ENCODE data around the gene CAPNS2. TPM values are rescaled to one million over a fixed set of nuclear protein-coding genes. Genes with fewer than 3 reads are reported as not detected.

CAPNS2 gene
- total and polyA plus RNA-seq, 11 donors = 0.72 TPM; not detected in 10

DNA sequence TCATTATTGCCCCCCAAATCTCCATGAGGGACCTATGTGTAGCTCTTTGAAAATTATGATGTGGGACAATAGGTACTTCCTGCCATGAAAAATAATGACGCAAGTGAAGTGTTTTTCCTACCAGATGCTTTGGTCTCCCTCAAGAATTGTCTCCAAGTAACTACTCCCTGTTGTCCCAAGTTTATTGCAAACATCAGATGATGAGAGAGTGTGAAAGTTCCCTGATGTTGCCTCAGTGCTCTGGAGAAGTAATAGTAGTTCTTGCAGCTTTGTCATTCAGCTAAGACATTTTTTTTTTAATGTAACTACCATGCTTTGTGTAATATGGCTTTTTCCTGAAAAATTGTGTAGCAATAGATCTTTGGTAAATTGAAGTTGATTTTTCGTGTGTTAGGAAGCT lies 37.5 kb upstream of the CAPNS2 start:
- Histone ChIP-seq H3K27me3 (no peaks in the 10 kb centered on the region), H3K27ac (peak overlapping the region in 2 of 12 donors; percentile 9 to 41), H3K4me1 (peaks cover 0 to 11% (median 0%) of the 10 kb centered on the region in 12 donors), H3K36me3 (peaks cover 0 to 39% (median 15%) of the 10 kb centered on the region in 9 donors), H3K9me3 (no peaks in the 10 kb centered on the region), H3K4me3 (no peak overlapping the region)
- intact Hi-C loops (cut with DNase I) = no loop called here
- DNase-seq = no peak
- WGBS, 4 donors = 52 to 61% (median 59%) methylated on average over 2 of the region's 2 CpGs
- ATAC-seq = peak in 3 of 4 donors; percentile 48 to 83 (median 70)
- TF ChIP-seq, protein P1, sequence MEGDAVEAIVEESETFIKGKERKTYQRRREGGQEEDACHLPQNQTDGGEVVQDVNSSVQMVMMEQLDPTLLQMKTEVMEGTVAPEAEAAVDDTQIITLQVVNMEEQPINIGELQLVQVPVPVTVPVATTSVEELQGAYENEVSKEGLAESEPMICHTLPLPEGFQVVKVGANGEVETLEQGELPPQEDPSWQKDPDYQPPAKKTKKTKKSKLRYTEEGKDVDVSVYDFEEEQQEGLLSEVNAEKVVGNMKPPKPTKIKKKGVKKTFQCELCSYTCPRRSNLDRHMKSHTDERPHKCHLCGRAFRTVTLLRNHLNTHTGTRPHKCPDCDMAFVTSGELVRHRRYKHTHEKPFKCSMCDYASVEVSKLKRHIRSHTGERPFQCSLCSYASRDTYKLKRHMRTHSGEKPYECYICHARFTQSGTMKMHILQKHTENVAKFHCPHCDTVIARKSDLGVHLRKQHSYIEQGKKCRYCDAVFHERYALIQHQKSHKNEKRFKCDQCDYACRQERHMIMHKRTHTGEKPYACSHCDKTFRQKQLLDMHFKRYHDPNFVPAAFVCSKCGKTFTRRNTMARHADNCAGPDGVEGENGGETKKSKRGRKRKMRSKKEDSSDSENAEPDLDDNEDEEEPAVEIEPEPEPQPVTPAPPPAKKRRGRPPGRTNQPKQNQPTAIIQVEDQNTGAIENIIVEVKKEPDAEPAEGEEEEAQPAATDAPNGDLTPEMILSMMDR (IDR thresholded peaks at IDR 0.05) = no peak
- no peak for TF ChIP-seq POLR2A (IDR thresholded peaks at IDR 0.05)

- ATAC-seq (no peak), DNase-seq (no peak)
- Histone ChIP-seq H3K4me3 (no peak overlapping the region), H3K27me3 (no peaks in the 10 kb centered on the region), H3K9me3 (no peaks in the 10 kb centered on the region), H3K4me1 (peaks cover 0 to 11% (median 0%) of the 10 kb centered on the region in 12 donors), H3K27ac (no peak overlapping the region), H3K36me3 (peaks cover 0 to 39% (median 15%) of the 10 kb centered on the region in 9 donors)
- 87 to 98% (median 97%) methylated on average over 1 of the region's 1 CpG for WGBS, 4 donors
- intact Hi-C loops (cut with DNase I) = no loop called here
- TF ChIP-seq POLR2A (IDR thresholded peaks at IDR 0.05) = no peak
- TF ChIP-seq, protein P1 (IDR thresholded peaks at IDR 0.05) = no peak
Measured at GRCh38 chr16:55530316-55530856, 36.1 kb upstream of the CAPNS2 start.

DNA sequence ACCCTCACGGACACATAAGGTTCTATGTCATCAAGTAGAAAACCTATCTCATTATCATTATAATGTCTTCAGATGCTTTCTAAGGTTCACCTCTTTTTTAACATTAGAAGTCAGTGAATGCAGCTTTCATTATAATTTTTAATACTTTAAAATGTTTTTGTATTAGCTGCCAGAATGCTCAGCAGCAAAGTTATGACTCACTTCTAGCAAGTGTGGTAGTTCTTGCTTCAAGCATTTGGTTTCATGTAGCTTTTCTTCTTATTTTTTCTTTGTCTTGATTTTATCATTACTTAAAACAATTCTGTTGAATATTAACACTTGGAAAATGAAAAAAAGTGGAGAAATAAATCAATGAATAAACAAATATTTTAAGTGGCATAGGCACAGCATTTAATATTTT lies 34.3 kb upstream of the CAPNS2 start:
- Histone ChIP-seq H3K36me3 (peaks cover 0 to 39% (median 15%) of the 10 kb centered on the region in 9 donors), H3K9me3 (no peaks in the 10 kb centered on the region), H3K4me3 (no peak overlapping the region), H3K27ac (no peak overlapping the region), H3K4me1 (peaks cover 0 to 12% (median 0%) of the 10 kb centered on the region in 12 donors), H3K27me3 (no peaks in the 10 kb centered on the region)
- ATAC-seq (no peak), DNase-seq (no peak)
- intact Hi-C loops (cut with DNase I) = no loop called here
- TF ChIP-seq POLR2A (IDR thresholded peaks at IDR 0.05) = no peak
- TF ChIP-seq, protein P1 (IDR thresholded peaks at IDR 0.05) = no peak
- 91 to 100% (median 97%) methylated on average over 1 of the region's 1 CpG for WGBS, 4 donors

- WGBS, 4 donors = 79 to 89% (median 86%) methylated on average over 2 of the region's 2 CpGs
- DNase-seq (no peak), ATAC-seq (peak in 3 of 4 donors; percentile 18 to 44 (median 20))
- TF ChIP-seq POLR2A (IDR thresholded peaks at IDR 0.05) = no peak
- TF ChIP-seq, protein P1 (IDR thresholded peaks at IDR 0.05) = no peak
- H3K36me3 ChIP-seq = peaks cover 0 to 41% (median 15%) of the 10 kb centered on the region in 9 donors
- H3K4me1 ChIP-seq = peaks cover 0 to 27% (median 0%) of the 10 kb centered on the region in 12 donors
- H3K9me3 ChIP-seq = no peaks in the 10 kb centered on the region
- H3K27me3 ChIP-seq = no peaks in the 10 kb centered on the region
- H3K27ac ChIP-seq = peak overlapping the region in 1 of 12 donors; percentile 27
- no peak overlapping the region for H3K4me3 ChIP-seq
- intact Hi-C loops (cut with DNase I) = no loop called here
Measured at GRCh38 chr16:55534756-55535155, 31.7 kb upstream of the CAPNS2 start.

Data from heart left ventricle (tissue), 16 donors.